ENCODE results near the gene RSPH10B2.
"Not testable (repeated sequence)": the region's sequence is repeated elsewhere in the genome, so short reads cannot be mapped to it uniquely, and the experiment has no call there.

Gene RSPH10B2

GRCh38 chr7:6830026-6830425 is 76.1 kb downstream of the RSPH10B2 start:
- H3K4me3 ChIP-seq (replicated peaks in 1 of 2; ENCODE audit: low read depth in 2 of 2, low read length in 2 of 2); DNase-seq (ENCODE audit: low read depth in 2 of 2): not testable (repeated sequence)

DNA sequence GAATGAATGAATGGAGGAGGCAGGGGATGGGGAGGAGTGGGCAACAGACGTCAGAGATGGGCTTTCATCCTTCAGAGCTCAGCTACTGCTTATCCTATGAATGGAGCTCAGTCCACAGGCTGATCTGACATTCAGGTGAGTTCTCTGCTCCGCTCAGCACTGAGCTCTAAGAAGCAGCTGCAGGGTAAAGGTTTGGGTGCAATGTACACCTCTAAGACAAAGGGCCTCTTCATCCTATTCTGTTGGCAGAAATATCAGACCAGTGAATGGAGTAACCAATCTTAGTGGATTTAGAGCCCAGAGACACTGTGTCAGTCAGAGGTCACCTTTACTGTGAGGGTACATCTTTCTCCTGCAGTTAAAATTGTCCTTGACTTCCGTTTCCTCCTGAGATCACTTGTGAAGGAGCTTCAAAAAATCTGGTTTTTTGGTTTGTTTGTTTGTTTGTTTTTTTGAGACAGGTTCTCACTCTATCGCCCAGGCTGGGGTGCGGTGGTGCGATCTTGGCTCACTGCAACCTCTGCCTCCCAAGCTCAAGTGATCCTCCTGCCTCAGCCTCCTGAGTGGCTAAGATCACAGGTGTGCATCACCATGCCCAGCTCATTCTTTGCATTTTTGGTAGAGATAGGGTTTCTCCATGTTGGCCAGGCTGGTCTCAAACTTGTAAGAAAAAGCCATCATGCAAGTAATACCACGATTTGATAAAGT is 77.3 kb downstream of the RSPH10B2 start:
- no peak for DNase-seq (ENCODE audit: low read depth in 2 of 2)
- no peak overlapping the region for H3K4me3 ChIP-seq (replicated peaks in 1 of 2; ENCODE audit: low read depth in 2 of 2, low read length in 2 of 2)
- TF ChIP-seq, protein P1, sequence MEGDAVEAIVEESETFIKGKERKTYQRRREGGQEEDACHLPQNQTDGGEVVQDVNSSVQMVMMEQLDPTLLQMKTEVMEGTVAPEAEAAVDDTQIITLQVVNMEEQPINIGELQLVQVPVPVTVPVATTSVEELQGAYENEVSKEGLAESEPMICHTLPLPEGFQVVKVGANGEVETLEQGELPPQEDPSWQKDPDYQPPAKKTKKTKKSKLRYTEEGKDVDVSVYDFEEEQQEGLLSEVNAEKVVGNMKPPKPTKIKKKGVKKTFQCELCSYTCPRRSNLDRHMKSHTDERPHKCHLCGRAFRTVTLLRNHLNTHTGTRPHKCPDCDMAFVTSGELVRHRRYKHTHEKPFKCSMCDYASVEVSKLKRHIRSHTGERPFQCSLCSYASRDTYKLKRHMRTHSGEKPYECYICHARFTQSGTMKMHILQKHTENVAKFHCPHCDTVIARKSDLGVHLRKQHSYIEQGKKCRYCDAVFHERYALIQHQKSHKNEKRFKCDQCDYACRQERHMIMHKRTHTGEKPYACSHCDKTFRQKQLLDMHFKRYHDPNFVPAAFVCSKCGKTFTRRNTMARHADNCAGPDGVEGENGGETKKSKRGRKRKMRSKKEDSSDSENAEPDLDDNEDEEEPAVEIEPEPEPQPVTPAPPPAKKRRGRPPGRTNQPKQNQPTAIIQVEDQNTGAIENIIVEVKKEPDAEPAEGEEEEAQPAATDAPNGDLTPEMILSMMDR (IDR thresholded peaks at IDR 0.05; ENCODE audit: low read depth, low read length) = no peak

DNA sequence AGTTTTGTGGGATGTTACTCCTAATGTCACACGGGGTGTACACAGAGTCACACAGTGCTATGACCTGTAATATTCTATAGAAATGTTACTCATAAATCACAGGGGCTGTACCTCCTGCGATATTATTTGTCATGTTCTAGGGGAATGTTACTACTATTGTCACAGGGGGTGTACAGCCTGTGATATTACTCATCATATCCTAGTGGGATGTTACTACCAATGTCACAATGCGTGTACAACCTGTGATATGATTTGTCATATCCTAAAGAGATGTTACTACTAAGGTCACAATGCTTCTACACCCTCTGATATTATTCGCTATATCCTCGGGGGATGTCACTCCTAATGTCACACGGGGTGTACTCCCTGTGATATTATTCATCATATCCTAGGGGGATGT is 79.7 kb downstream of the RSPH10B2 start:
- TF ChIP-seq, protein P1 (IDR thresholded peaks at IDR 0.05; ENCODE audit: low read depth, low read length) = no peak
- DNase-seq (ENCODE audit: low read depth in 2 of 2) = no peak
- no peak overlapping the region for H3K4me3 ChIP-seq (replicated peaks in 1 of 2; ENCODE audit: low read depth in 2 of 2, low read length in 2 of 2)

- DNase-seq (ENCODE audit: low read depth in 2 of 2); H3K4me3 ChIP-seq (replicated peaks in 1 of 2; ENCODE audit: low read depth in 2 of 2, low read length in 2 of 2): not testable (repeated sequence)
Observed at GRCh38 chr7:6835521-6835920, 81.6 kb downstream of the RSPH10B2 start.

DNA sequence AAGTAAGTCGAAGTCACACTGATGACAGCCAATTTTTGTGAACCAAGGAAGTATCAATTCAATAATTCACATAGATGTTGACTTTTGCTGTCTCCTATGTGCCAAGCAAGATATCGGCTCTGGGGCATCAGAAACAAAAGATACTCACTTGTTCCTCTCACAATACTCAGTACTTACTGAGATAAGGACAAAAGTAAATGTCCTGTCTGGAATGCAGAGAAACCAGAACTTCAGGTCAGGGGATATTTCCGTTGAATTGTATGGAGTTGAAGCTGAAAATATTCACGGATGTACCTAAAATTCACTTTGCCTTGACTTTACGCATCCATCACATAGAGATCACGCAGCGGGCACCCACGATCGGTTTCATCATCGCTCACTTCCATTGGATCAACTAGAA is 83.2 kb downstream of the RSPH10B2 start:
- H3K4me3 ChIP-seq (replicated peaks in 1 of 2; ENCODE audit: low read depth in 2 of 2, low read length in 2 of 2); DNase-seq (ENCODE audit: low read depth in 2 of 2): not testable (repeated sequence)

DNA sequence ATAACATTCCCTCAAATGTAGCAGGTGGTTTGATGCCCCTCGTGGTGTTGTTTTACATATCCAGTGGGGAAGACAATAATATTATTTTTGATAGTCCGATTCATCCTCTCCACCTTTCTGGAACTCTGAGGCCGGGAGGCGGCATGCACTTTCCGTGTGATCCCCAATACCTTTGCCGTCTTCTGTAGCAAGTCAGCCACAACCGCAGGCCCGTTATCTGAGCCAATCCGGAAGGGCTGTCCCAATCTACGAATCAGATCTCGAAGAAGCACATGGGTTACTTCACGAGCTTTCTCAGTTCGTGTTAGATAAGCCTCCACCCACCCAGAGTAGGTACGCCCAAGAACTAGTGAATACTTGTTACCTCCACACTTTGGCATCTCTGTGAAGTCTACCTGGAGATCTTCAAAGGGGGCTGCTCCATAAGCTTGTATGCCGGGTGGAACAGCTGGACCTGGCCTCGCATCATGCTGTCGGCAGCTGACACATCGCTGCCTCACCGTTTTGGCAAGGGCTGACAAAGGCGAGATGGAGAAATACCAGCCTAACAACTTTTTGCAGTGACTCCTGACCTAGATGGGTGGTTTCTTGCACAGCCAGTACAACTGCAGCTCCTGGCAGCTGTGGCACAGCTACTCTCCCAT is 88.5 kb downstream of the RSPH10B2 start:
- peak in 1 of 2 donors; percentile 5 for DNase-seq (ENCODE audit: low read depth in 2 of 2)

GRCh38 chr7:6843092-6843491 is 89.2 kb downstream of the RSPH10B2 start:
- DNase-seq (ENCODE audit: low read depth in 2 of 2); H3K4me3 ChIP-seq (replicated peaks in 1 of 2; ENCODE audit: low read depth in 2 of 2, low read length in 2 of 2): not testable (repeated sequence)

More for the DNA sequence above, 88.5 kb downstream of the RSPH10B2 start:
- not testable (repeated sequence) for H3K4me3 ChIP-seq (replicated peaks in 1 of 2; ENCODE audit: low read depth in 2 of 2, low read length in 2 of 2)

GRCh38 chr7:6843654-6844053 is 89.8 kb downstream of the RSPH10B2 start:
- not testable (repeated sequence) for DNase-seq (ENCODE audit: low read depth in 2 of 2); H3K4me3 ChIP-seq (replicated peaks in 1 of 2; ENCODE audit: low read depth in 2 of 2, low read length in 2 of 2)

- not testable (repeated sequence) for DNase-seq (ENCODE audit: low read depth in 2 of 2); H3K4me3 ChIP-seq (replicated peaks in 1 of 2; ENCODE audit: low read depth in 2 of 2, low read length in 2 of 2)
Observed at GRCh38 chr7:6845971-6846449, 92.1 kb downstream of the RSPH10B2 start.

DNA sequence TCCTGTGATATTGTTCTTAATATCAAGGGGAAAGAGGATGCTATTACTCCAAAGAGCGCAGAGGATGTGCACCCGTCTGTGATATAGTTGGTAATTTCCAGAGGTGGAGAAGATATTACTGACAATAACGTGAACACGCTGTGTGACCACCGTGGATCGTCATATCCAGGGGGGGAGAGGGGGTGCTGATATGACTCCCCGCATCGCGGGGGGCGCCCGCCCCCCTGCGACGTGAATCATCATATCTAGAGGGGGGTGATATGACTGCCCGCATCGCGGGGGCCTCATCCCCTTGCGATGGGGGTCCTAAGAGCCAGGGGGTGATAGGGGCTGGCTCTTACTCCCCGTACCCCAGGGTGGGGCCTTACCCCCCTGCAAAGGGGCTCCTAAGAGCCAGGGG is 93.8 kb downstream of the RSPH10B2 start:
- not testable (repeated sequence) for H3K4me3 ChIP-seq (replicated peaks in 1 of 2; ENCODE audit: low read depth in 2 of 2, low read length in 2 of 2); DNase-seq (ENCODE audit: low read depth in 2 of 2)
